Fibroblast of lung (primary cell): ENCODE data around the gene ABCC6. TPM values are rescaled to one million over a fixed set of nuclear protein-coding genes. Genes with fewer than 3 reads are reported as not detected.
"Not testable (repeated sequence)": the region's sequence is repeated elsewhere in the genome, so short reads cannot be mapped to it uniquely, and the experiment has no call there.

Experiments
- DNase-seq, 2 donors: peaks; one replicate each; pipeline versions ENCODE4 v3.0.0 to v3.0.0-alpha.2; 2010; ENCODE audit warnings: low read depth in 2 of 2
- H2AFZ ChIP-seq: 2 replicates; pipeline ENCODE4 v1.5.1; 2012; ENCODE audit warnings: low read length, control low read depth, inconsistent platforms
- H3K27ac ChIP-seq: 2 replicates; pipeline ENCODE4 v1.5.1; 2011; ENCODE audit warnings: low read length, control low read depth; ENCODE audit not compliant: insufficient read depth
- H3K27me3 ChIP-seq: 2 replicates; pipeline ENCODE4 v1.5.1; 2011; ENCODE audit warnings: mild to moderate bottlenecking, low read length; ENCODE audit not compliant: control insufficient read depth, insufficient read depth
- H3K36me3 ChIP-seq: 2 replicates; pipeline ENCODE4 v1.5.1; 2011; ENCODE audit warnings: low read length; ENCODE audit not compliant: control insufficient read depth, insufficient read depth
- H3K4me1 ChIP-seq: 2 replicates; pipeline ENCODE4 v1.5.1; 2011; ENCODE audit warnings: low read length; ENCODE audit not compliant: control insufficient read depth, insufficient read depth; ENCODE audit errors: extremely low read depth
- H3K4me2 ChIP-seq: 2 replicates; pipeline ENCODE4 v1.5.1; 2011; ENCODE audit warnings: low read length, control low read depth; ENCODE audit not compliant: insufficient read depth; ENCODE audit errors: extremely low read depth
- H3K4me3 ChIP-seq, 4 experiments: fragments of 200-600 bp in 1 of 4; sonication (generic) in 1 of 4; replicated peaks in 1 of 4; 2 replicates each; pipeline ENCODE4 v1.5.1; 2011 to 2016; ENCODE audit warnings: low read length in 4 of 4, low read depth in 3 of 4, mild to moderate bottlenecking in 3 of 4, control low read depth in 2 of 4, inconsistent platforms in 1 of 4, mixed read lengths in 1 of 4; ENCODE audit not compliant: insufficient read depth in 1 of 4; ENCODE audit errors: control extremely low read depth in 1 of 4
- H3K79me2 ChIP-seq: 2 replicates; pipeline ENCODE4 v1.5.1; 2012; ENCODE audit warnings: mild to moderate bottlenecking, low read length, inconsistent platforms; ENCODE audit not compliant: control insufficient read depth, insufficient read depth
- H3K9ac ChIP-seq: 2 replicates; pipeline ENCODE4 v1.5.1; 2011; ENCODE audit warnings: mild to moderate bottlenecking, low read length, control low read depth; ENCODE audit not compliant: insufficient read depth
- H3K9me3 ChIP-seq: 2 replicates; pipeline ENCODE4 v1.5.1; 2012; ENCODE audit warnings: low read depth, low read length; ENCODE audit not compliant: control insufficient read depth, insufficient read depth
- H4K20me1 ChIP-seq: 2 replicates; pipeline ENCODE4 v1.5.1; 2011; ENCODE audit warnings: low read length; ENCODE audit not compliant: control insufficient read depth, insufficient read depth; ENCODE audit errors: extremely low read depth
- CTCF ChIP-seq, 2 donors: IDR thresholded peaks in 1 of 2; conservative IDR thresholded peaks in 1 of 2; 1 replicate in 1 of 2; 2 replicates in 1 of 2; pipeline ENCODE4 v1.5.1; 2011 to 2012; ENCODE audit warnings: low read length in 2 of 2, control low read depth in 1 of 2, inconsistent platforms in 1 of 2, low read depth in 1 of 2, mild to moderate bottlenecking in 1 of 2
- EZH2 ChIP-seq: IDR thresholded peaks from 2 replicates; pipeline ENCODE4 v1.5.1; 2012; ENCODE audit warnings: low read length, control low read depth, mild to moderate bottlenecking; ENCODE audit errors: missing control alignments
- polyA plus RNA-seq, 2 donors: library from polyadenylated mRNA; depleted of rRNA in 1 of 2; stranded (reverse) in 1 of 2; unstranded in 1 of 2; fragments of >200 nt; gene quantifications; 2 replicates each; pipeline ENCODE4 v1.2.1, GENCODE V29; 2011 to 2012; ENCODE audit warnings: missing spikeins in 1 of 2
- total RNA-seq: library from RNA; depleted of rRNA; stranded (reverse); fragments of >200 nt; gene quantifications from 2 replicates; pipeline ENCODE4 v1.2.1, GENCODE V29; 2014

The ABCC6 gene
- total and polyA plus RNA-seq, 2 donors (not counting 1 experiment from before 2014, with no cell fraction given) = 0.87 to 6.3 TPM

GRCh38 chr16:16191493-16192167 lies 31.7 kb downstream of the ABCC6 start:
- no peaks in the 10 kb centered on the region for H3K79me2 ChIP-seq
- H3K4me1 ChIP-seq = no peaks in the 10 kb centered on the region

GRCh38 chr16:16190966-16191365 lies 32.3 kb downstream of the ABCC6 start:
- not testable (repeated sequence) for H2AFZ ChIP-seq, H3K27me3 ChIP-seq, DNase-seq, H3K36me3 ChIP-seq, H3K4me2 ChIP-seq, H3K27ac ChIP-seq, H3K79me2 ChIP-seq, H4K20me1 ChIP-seq, H3K9me3 ChIP-seq, H3K4me3 ChIP-seq, H3K4me1 ChIP-seq, H3K9ac ChIP-seq

More at GRCh38 chr16:16191493-16192167, 31.7 kb downstream of the ABCC6 start:
- no peaks in the 10 kb centered on the region for H3K36me3 ChIP-seq
- TF ChIP-seq CTCF (conservative IDR thresholded peaks at IDR 0.05 in 1 of 2, IDR thresholded peaks at IDR 0.05 in 1 of 2; ENCODE audit: low read depth in 1 of 2, low read length in 2 of 2) = no peak
- no peak for TF ChIP-seq EZH2
- peaks cover 4% of the 10 kb centered on the region for H3K27me3 ChIP-seq
- H3K4me2 ChIP-seq = no peak overlapping the region
- no peak overlapping the region for H3K4me3 ChIP-seq
- no peaks in the 10 kb centered on the region for H4K20me1 ChIP-seq
- no peak for DNase-seq
- H3K9me3 ChIP-seq = no peaks in the 10 kb centered on the region
- no peak overlapping the region for H3K27ac ChIP-seq
- H2AFZ ChIP-seq = no peak overlapping the region
- no peak overlapping the region for H3K9ac ChIP-seq

GRCh38 chr16:16190546-16190945 lies 32.7 kb downstream of the ABCC6 start:
- Histone ChIP-seq H3K4me2 (no peak overlapping the region), H3K27ac (no peak overlapping the region), H3K9ac (no peak overlapping the region), H3K27me3 (peaks cover 4% of the 10 kb centered on the region), H4K20me1 (no peaks in the 10 kb centered on the region), H3K9me3 (no peaks in the 10 kb centered on the region), H3K79me2 (no peaks in the 10 kb centered on the region), H3K36me3 (no peaks in the 10 kb centered on the region), H2AFZ (no peak overlapping the region), H3K4me3 (no peak overlapping the region), H3K4me1 (no peaks in the 10 kb centered on the region)
- TF ChIP-seq EZH2 = no peak
- TF ChIP-seq CTCF (conservative IDR thresholded peaks at IDR 0.05 in 1 of 2, IDR thresholded peaks at IDR 0.05 in 1 of 2; ENCODE audit: low read depth in 1 of 2, low read length in 2 of 2) = no peak
- no peak for DNase-seq
